H1 (cell line): ENCODE measurements around the gene FAT3. TPM values are rescaled to one million over a fixed set of nuclear protein-coding genes. Genes with fewer than 3 reads are reported as not detected.

ENCODE experiments used
- ATF3 ChIP-seq: IDR thresholded peaks from 2 replicates; pipeline ENCODE4 v1.6.1; 2011; ENCODE audit warnings: low read depth, mild to moderate bottlenecking, low read length; ENCODE audit not compliant: insufficient read depth
- CBX8 ChIP-seq: fragments of 300-800, 300-1000 bp; sonication (generic); IDR thresholded peaks from 2 replicates; pipeline ENCODE4 v1.7.1; 2016; ENCODE audit warnings: low read depth, low read length, borderline replicate concordance
- CEBPB ChIP-seq: IDR thresholded peaks from 2 replicates; pipeline ENCODE4 v1.6.1; 2012; ENCODE audit warnings: low read depth, low read length
- CHD7 ChIP-seq: fragments of 300-600 bp; sonication (generic); IDR thresholded peaks from 2 replicates; pipeline ENCODE4 v1.7.1; 2012; ENCODE audit warnings: low read length, moderate library complexity, mild to moderate bottlenecking, inconsistent platforms; ENCODE audit not compliant: insufficient replicate concordance
- GABPA ChIP-seq: IDR thresholded peaks from 2 replicates; pipeline ENCODE4 v1.6.1; 2011; ENCODE audit warnings: mild to moderate bottlenecking, low read length, moderate library complexity, borderline replicate concordance; ENCODE audit not compliant: insufficient read depth
- JUN ChIP-seq: IDR thresholded peaks from 2 replicates; pipeline ENCODE4 v1.6.1; 2011; ENCODE audit warnings: low read depth, mild to moderate bottlenecking, improper control_type of control experiment, low read length
- KDM4A ChIP-seq: IDR thresholded peaks from one replicate; pipeline ENCODE4 v1.7.1; 2012; ENCODE audit warnings: low read depth, mild to moderate bottlenecking, moderate library complexity, low read length, inconsistent platforms; ENCODE audit not compliant: severe bottlenecking
- SIN3A ChIP-seq, 2 experiments: IDR thresholded peaks in 1 of 2; conservative IDR thresholded peaks in 1 of 2; 2 replicates each; pipeline ENCODE4 v1.6.1; 2011 to 2012; ENCODE audit warnings: low read length in 2 of 2, improper control_type of control experiment in 1 of 2, low read depth in 1 of 2, mild to moderate bottlenecking in 1 of 2
- TAF7 ChIP-seq: optimal IDR thresholded peaks from 2 replicates; pipeline ENCODE3; 2011; ENCODE audit warnings: low read depth, mild to moderate bottlenecking, inconsistent platforms, low read length, moderate library complexity, borderline replicate concordance
- TBP ChIP-seq: IDR thresholded peaks from 2 replicates; pipeline ENCODE4 v1.6.1; 2011; ENCODE audit warnings: low read depth, low read length, improper control_type of control experiment
- polyA plus RNA-seq, 7 experiments: library from polyadenylated mRNA; depleted of rRNA in 3 of 7; stranded (reverse) in 5 of 7; unstranded in 2 of 7; fragments of >200 nt in 5 of 7; fragments of 200-250 nt in 2 of 7; gene quantifications; 1 replicate in 5 of 7; 2 replicates in 1 of 7; 4 replicates in 1 of 7; pipeline versions ENCODE4 v1.2.1 to v1.2.3, GENCODE V29; 2011 to 2013; ENCODE audit warnings: missing spikeins in 2 of 7, mixed read lengths in 2 of 7
- total RNA-seq: library from RNA; stranded (reverse); fragmentation: NEBNext Ultra II Directional; extraction: Animal tissue kit (Norgen Biotek cat#: 25700); gene quantifications from 2 replicates; pipeline ENCODE4 v1.2.1, GENCODE V29; 2021

Gene FAT3
- total and polyA plus RNA-seq, 2 of the 8 experiments (the other 6 are each of a cell fraction or from before 2014, with no cell fraction given), result 7.2 to 18.4 TPM

- no peak for TF ChIP-seq CHD7
- no peak for TF ChIP-seq CEBPB
- TF ChIP-seq KDM4A, result no peak
- no peak for TF ChIP-seq JUN
- no peak for TF ChIP-seq TBP
- TF ChIP-seq TAF7, result no peak
- TF ChIP-seq CBX8, result no peak
- TF ChIP-seq SIN3A (conservative IDR thresholded peaks at IDR 0.05 in 1 of 2, IDR thresholded peaks at IDR 0.05 in 1 of 2; ENCODE audit: low read depth in 1 of 2, low read length in 2 of 2), result no peak
- TF ChIP-seq ATF3, result no peak
- no peak for TF ChIP-seq GABPA
- TF ChIP-seq, all 59 proteins: peak for 0
Observed at GRCh38 chr11:92253421-92253820, 28.8 kb downstream of the FAT3 start (continued).
